Mucosa of stomach (tissue), 1 donor: ENCODE data around the gene FIBP.

Experiments used
- H3K27me3 ChIP-seq: one replicate; pipeline ENCODE4 v1.7.0; 2013; ENCODE audit warnings: mild to moderate bottlenecking, low read length; ENCODE audit not compliant: control insufficient read depth, insufficient read depth
- H3K36me3 ChIP-seq: one replicate; pipeline ENCODE4 v1.7.0; 2013; ENCODE audit warnings: low read length; ENCODE audit not compliant: control insufficient read depth, insufficient read depth
- H3K4me1 ChIP-seq: one replicate; pipeline ENCODE4 v1.7.0; 2013; ENCODE audit warnings: mild to moderate bottlenecking, low read length; ENCODE audit not compliant: control insufficient read depth, insufficient read depth
- H3K4me3 ChIP-seq: one replicate; pipeline ENCODE4 v1.7.0; 2013; ENCODE audit warnings: low read length
- H3K9ac ChIP-seq: one replicate; pipeline ENCODE4 v1.7.0; 2013; ENCODE audit warnings: mild to moderate bottlenecking, low read length, moderate library complexity
- H3K9me3 ChIP-seq: one replicate; pipeline ENCODE4 v1.7.0; 2013; ENCODE audit warnings: mild to moderate bottlenecking, low read length, moderate library complexity; ENCODE audit not compliant: control insufficient read depth
- donor health status: Pancreatic carcinoma.

The FIBP gene

GRCh38 chr11:65907878-65908277 lies 19.6 kb upstream of the FIBP start:
- Histone ChIP-seq H3K27me3 (peaks cover 3% of the 10 kb centered on the region), H3K4me3 (no peak overlapping the region), H3K9ac (no peak overlapping the region), H3K4me1 (peaks cover 17% of the 10 kb centered on the region), H3K36me3 (no peaks in the 10 kb centered on the region), H3K9me3 (no peaks in the 10 kb centered on the region)

GRCh38 chr11:65906602-65907001 lies 18.3 kb upstream of the FIBP start:
- H3K4me3 ChIP-seq, result no peak overlapping the region
- H3K36me3 ChIP-seq, result no peaks in the 10 kb centered on the region
- peaks cover 4% of the 10 kb centered on the region for H3K4me1 ChIP-seq
- H3K9me3 ChIP-seq, result no peaks in the 10 kb centered on the region
- peaks cover 3% of the 10 kb centered on the region for H3K27me3 ChIP-seq
- no peak overlapping the region for H3K9ac ChIP-seq

DNA sequence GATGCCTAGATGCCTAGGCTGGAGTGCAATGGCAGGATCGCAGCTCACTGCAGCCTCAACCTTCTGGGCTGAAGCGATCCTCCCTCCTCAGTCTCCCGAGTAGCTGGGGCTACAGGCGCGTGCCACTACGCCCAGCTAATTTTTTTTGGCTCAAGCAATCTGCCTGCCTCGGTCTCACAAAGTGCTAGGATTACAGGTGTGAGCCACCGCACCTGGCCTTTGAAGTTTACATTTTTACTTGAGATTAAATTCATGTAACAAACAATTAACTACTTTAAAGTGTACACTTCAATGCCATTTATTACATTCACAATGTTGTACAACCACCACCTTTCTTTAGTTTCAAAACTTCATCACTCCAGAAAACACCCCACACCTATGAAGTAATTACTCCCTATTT lies 15.4 kb upstream of the FIBP start:
- peaks cover 7% of the 10 kb centered on the region for H3K27me3 ChIP-seq
- H3K36me3 ChIP-seq, result no peaks in the 10 kb centered on the region
- H3K9me3 ChIP-seq, result no peaks in the 10 kb centered on the region
- H3K4me1 ChIP-seq, result peaks cover 18% of the 10 kb centered on the region
- no peak overlapping the region for H3K9ac ChIP-seq
- H3K4me3 ChIP-seq, result no peak overlapping the region

- H3K27me3 ChIP-seq, result peaks cover 6% of the 10 kb centered on the region
- no peak overlapping the region for H3K9ac ChIP-seq
Observed at GRCh38 chr11:65903068-65903481, 14.8 kb upstream of the FIBP start.

DNA sequence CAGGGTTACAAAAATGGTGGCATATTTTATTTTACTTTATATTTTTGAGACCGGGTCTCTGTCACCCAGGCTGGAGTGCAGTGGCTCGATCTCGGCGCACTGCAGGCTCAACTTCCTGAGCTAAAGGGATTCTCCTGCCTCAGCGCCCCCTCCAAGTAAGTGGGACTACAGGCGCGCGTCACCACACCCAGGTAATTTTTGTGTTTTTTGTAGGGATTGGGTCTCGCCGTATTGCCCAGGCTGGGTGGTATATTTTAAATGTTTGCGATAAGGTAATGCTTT lies 12.6 kb upstream of the FIBP start:
- no peak overlapping the region for H3K9ac ChIP-seq
- peaks cover 21% of the 10 kb centered on the region for H3K4me1 ChIP-seq
- no peaks in the 10 kb centered on the region for H3K9me3 ChIP-seq
- peaks cover 6% of the 10 kb centered on the region for H3K27me3 ChIP-seq
- no peak overlapping the region for H3K4me3 ChIP-seq
- no peaks in the 10 kb centered on the region for H3K36me3 ChIP-seq

More at GRCh38 chr11:65903068-65903481, 14.8 kb upstream of the FIBP start:
- Histone ChIP-seq H3K36me3 (no peaks in the 10 kb centered on the region), H3K9me3 (no peaks in the 10 kb centered on the region), H3K4me1 (peaks cover 21% of the 10 kb centered on the region), H3K4me3 (no peak overlapping the region)

DNA sequence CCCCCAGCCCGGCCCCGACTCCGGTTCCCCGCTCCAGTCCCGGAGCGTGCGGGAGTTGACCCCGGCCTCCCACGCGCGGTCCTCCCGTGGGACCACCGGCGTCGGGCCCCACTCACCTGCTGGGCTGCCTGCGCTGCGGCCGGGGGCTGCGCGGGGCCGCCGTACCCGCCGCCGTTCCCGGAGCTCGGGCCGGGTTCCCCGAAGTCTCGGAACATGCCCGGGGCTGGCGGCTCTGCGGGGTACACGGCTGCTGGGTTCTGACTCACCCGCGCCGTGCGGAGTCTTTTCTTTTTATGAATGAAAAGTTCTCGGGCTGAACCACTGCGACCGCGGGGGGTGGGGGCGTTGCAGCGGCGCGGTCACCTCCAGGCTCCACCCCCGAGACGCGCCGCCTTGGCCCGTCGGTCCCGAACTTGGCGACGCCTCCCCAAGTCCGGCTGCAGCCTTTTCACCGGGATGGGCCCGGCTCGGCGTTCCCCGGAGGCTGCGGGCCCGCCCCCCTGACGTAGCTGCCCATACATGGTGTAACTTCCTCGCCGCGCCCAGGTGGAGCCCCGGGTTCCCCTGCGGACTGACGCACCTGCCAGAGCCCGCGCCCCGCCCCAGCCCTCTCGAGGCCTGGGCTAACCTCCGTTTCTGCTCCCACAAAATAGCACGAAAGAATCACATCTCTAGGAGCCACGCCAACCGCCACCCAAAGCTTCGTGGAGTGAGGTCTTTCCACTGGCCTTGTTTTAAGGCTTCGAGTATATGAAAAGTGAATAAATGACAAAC lies 12.0 kb upstream of the FIBP start, which contains the start of gene FOSL1:
TSS of gene FOSL1 (minus strand) at position 264 of the 774 bp plus-strand sequence. CDS start at position 215, 49 bp downstream.
- H3K9me3 ChIP-seq, result no peaks in the 10 kb centered on the region
- H3K36me3 ChIP-seq, result no peaks in the 10 kb centered on the region
- peaks cover 21% of the 10 kb centered on the region for H3K4me1 ChIP-seq
- H3K4me3 ChIP-seq, result peak within 1 kb of the TSS; percentile 31
- H3K9ac ChIP-seq, result peak within 1 kb of the TSS; percentile 62
- H3K27me3 ChIP-seq, result peaks cover 6% of the 10 kb centered on the region

DNA sequence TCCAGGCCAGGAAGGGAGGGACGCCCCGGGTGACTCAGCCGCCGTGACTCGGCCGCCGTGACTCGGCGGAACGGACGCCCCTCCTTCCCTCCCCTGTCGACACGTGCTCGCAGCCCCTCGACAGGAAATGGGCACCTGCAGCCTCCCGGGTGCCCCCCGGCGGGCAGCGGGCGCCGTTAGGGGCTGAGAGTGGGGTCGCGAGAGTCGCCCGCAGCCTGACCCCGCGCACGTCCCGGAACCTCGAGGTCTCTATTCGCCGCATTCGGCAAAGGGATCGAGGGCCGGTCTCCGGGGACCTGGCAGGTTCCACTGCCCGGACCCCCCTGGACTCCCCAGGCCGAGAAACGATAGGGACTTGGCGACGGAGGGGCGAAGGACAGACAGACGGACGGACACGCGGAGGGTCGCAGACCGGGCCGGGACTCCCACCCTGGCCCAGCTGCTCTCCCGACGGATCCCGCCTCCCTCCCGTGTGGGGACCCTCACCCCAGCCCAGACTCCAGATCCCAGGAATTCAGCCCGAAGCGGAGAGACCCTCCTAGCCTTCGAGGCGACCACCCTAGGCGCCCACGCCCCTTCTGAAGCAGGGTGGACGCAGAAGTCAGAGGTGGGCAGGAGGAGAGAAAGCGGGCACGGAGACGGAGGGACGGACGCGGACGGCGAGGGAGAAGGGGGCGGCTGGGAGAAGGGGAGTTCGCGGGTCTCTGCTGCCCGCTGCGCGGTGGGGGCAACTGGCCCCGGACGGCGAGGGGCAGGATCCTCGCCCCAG lies 11.3 kb upstream of the FIBP start:
- no peaks in the 10 kb centered on the region for H3K9me3 ChIP-seq
- peak overlapping the region; percentile 31 for H3K4me3 ChIP-seq
- H3K36me3 ChIP-seq, result no peaks in the 10 kb centered on the region
- peaks cover 21% of the 10 kb centered on the region for H3K4me1 ChIP-seq
- H3K27me3 ChIP-seq, result peaks cover 6% of the 10 kb centered on the region
- H3K9ac ChIP-seq, result peak overlapping the region; percentile 62

DNA sequence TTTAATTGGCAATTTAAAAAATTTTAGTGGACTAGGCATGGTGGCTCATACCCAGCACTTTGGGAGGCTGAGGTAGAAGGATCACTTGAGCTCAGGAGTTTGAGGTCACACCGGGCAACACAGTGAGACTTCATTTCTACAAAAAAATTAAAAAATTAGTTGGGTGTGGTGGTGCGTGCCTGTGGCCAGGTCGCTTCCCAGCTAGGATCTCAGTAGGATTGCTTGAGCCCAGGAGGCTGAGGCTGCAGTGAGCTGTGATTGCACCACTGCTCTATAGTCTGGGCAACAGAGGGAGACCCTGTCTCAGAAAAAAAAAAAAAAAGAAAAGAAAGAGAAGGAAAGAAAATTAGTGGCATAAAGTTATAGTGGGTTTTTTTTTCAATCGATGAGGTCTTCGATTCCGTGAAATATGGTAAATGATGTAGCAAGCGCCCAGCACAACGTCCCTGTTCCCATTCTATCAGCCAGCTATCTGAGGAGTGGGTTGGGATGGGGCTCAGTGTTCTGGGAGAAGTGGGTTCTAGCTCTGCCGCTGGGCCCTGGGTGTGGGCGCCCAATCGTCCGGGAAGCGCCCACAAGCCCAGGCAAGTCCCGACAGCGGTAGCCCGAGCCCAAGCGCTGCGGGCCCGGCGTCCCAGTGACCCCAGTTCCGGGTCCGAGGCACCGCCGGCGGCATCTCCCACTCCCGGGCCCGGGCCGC lies 10.5 kb upstream of the FIBP start:
- H3K9ac ChIP-seq, result peak overlapping the region; percentile 62
- no peaks in the 10 kb centered on the region for H3K9me3 ChIP-seq
- H3K4me3 ChIP-seq, result peak overlapping the region; percentile 31
- H3K27me3 ChIP-seq, result peaks cover 6% of the 10 kb centered on the region
- peaks cover 21% of the 10 kb centered on the region for H3K4me1 ChIP-seq
- H3K36me3 ChIP-seq, result no peaks in the 10 kb centered on the region

DNA sequence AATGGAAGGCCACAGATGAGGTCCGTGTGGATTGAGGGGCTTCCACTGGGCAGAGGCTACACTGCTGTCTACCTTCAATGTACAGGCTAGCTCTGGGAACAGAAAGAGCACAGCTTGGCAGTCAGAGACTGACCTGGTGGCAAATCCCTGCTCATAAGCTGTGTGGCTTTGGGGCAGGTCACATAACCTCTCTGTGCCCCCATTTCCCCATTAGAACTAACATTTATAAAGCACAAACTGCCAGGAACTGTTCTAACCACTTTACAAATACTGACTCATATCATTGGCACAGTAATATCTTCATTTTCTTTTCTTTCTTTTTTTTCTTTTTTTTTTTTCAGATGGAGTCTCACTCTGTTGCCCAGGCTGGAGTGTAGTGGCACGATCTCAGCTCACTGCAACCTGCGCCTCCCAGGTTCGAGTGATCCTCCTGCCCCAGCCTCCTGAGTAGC lies 8.8 kb upstream of the FIBP start:
- Histone ChIP-seq H3K4me1 (peaks cover 32% of the 10 kb centered on the region), H3K36me3 (no peaks in the 10 kb centered on the region), H3K9ac (no peak overlapping the region), H3K4me3 (no peak overlapping the region), H3K9me3 (no peaks in the 10 kb centered on the region), H3K27me3 (peaks cover 6% of the 10 kb centered on the region)

DNA sequence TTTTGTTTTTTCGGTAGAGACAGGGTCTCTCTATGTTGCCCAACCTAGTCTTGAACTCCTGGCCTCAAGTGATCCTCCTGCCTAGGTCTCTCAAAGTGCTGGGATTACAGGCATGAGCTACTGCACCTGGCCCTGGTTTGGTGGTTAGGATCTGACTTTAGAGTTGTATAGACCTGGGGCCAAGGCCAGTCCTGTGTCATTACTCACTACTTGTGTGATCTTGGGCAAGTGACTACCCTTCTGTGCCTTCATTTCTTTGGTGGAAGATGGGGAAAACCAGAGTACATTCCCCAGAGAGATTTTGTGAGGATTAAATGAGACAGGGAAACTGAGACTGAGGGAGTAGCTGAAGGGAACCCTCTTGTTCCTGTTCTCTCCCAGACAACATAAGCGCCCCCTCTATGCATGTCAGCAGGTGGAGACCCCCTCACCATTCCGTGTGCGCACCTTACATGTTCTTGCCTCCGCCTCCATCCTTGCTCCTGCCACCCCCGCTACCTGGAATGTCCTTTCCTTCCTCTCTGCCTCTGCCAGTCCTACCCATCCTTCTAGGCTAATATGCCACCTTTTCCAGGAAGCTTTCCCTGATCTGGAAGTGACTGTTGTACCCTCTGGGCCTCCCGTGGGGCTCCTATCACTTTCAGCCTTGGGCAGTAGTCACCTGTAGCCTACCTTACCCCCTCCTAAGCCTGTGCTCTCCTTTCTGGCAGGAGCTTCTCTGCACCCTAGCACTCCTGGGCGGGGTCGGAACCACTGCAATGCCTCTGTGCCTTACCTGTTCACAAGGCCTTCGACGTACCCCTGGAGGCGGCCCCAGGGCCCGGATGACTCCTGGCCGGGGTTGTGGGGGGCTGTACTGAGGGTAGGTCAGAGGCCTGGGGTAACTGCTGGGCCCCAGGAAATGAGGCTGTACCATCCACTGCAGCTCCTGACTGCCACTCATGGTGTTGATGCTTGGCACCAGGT lies 8.0 kb upstream of the FIBP start:
- no peaks in the 10 kb centered on the region for H3K36me3 ChIP-seq
- no peak overlapping the region for H3K4me3 ChIP-seq
- H3K9me3 ChIP-seq, result no peaks in the 10 kb centered on the region
- H3K4me1 ChIP-seq, result peaks cover 39% of the 10 kb centered on the region
- H3K9ac ChIP-seq, result no peak overlapping the region
- H3K27me3 ChIP-seq, result peaks cover 6% of the 10 kb centered on the region

GRCh38 chr11:65895482-65895981 lies 7.3 kb upstream of the FIBP start:
- no peak overlapping the region for H3K4me3 ChIP-seq
- no peak overlapping the region for H3K9ac ChIP-seq
- peaks cover 6% of the 10 kb centered on the region for H3K27me3 ChIP-seq
- H3K36me3 ChIP-seq, result no peaks in the 10 kb centered on the region
- peaks cover 43% of the 10 kb centered on the region for H3K4me1 ChIP-seq
- no peaks in the 10 kb centered on the region for H3K9me3 ChIP-seq
